OCI-LY3 (cell line): ENCODE results near the gene PPP1R3G.

ENCODE experiments used
- CTCF ChIP-seq: fragments of 200-600, 300-600 bp; sonication (generic); IDR thresholded peaks from 2 replicates; pipeline ENCODE4 v1.5.1; 2014; ENCODE audit warnings: antibody characterized with exemption, low read length, low read depth
- EZH2phosphoT487 ChIP-seq: fragments of 200-600 bp; shearing (Covaris generic); IDR thresholded peaks from 2 replicates; pipeline ENCODE4 v1.6.1; 2018; ENCODE audit warnings: antibody characterized with exemption, mixed run types, low read depth

GRCh38 chr6:5067305-5067704 lies 17.8 kb upstream of the PPP1R3G start:
- TF ChIP-seq EZH2phosphoT487 = no peak
- no peak for TF ChIP-seq CTCF
